Stomach (tissue), 4 donors: ENCODE measurements around the gene NGLY1.

Experiments used
- CTCF ChIP-seq, 7 experiments: fragments of 450-650 bp in 4 of 7; fragments of 200-600 bp in 3 of 7; sonication (generic) in 3 of 7; IDR thresholded peaks; one replicate each; pipeline ENCODE4 v1.5.1; 2016 to 2019; ENCODE audit warnings: antibody characterized with exemption in 7 of 7, control low read depth in 2 of 7, mild to moderate bottlenecking in 1 of 7
- EP300 ChIP-seq: sonication (generic); formaldehyde crosslinking; IDR thresholded peaks from one replicate; pipeline ENCODE4 v1.6.1; 2017; ENCODE audit warnings: antibody characterized with exemption
- POLR2A ChIP-seq, 4 donors: fragments of 450-650 bp; IDR thresholded peaks; one replicate each; pipeline ENCODE4 v1.6.1; 2016; ENCODE audit warnings: antibody characterized with exemption in 4 of 4, control low read depth in 2 of 4, mild to moderate bottlenecking in 1 of 4, moderate library complexity in 1 of 4
- POLR2AphosphoS5 ChIP-seq, 3 donors: sonication (generic); formaldehyde crosslinking; IDR thresholded peaks; one replicate each; pipeline ENCODE4 v1.6.1; 2016; ENCODE audit warnings: antibody characterized with exemption in 3 of 3

GRCh38 chr3:25725810-25726209, 57.4 kb downstream of the NGLY1 start:
- TF ChIP-seq CTCF (IDR thresholded peaks at IDR 0.05) = no peak
- no peak for TF ChIP-seq POLR2AphosphoS5 (IDR thresholded peaks at IDR 0.05)
- TF ChIP-seq POLR2A (IDR thresholded peaks at IDR 0.05) = no peak
- TF ChIP-seq EP300 = no peak
